CD14-positive monocyte (primary cell): ENCODE measurements around the gene PLXNA4. TPM values are rescaled to one million over a fixed set of nuclear protein-coding genes. Genes with fewer than 3 reads are reported as not detected.

ENCODE experiments used
- DNase-seq, 3 donors: peaks; one replicate each; pipeline ENCODE4 v3.0.0-alpha.2; 2011 to 2022
- H2AFZ ChIP-seq: 2 replicates; pipeline ENCODE4 v1.6.0; 2012; ENCODE audit warnings: mild to moderate bottlenecking, low read depth, low read length, inconsistent platforms; ENCODE audit not compliant: insufficient read depth, poor library complexity, severe bottlenecking
- H3K27ac ChIP-seq, 2 donors: 1 replicate in 1 of 2; 2 replicates in 1 of 2; pipeline ENCODE4 v1.5.1; 2012 to 2013; ENCODE audit warnings: low read length in 2 of 2, control low read depth in 1 of 2, inconsistent platforms in 1 of 2, low read depth in 1 of 2, mild to moderate bottlenecking in 1 of 2
- H3K27me3 ChIP-seq, 2 donors: one replicate each; pipeline versions ENCODE4 v1.6.0 to v1.6.1; 2011 to 2013; ENCODE audit warnings: low read length in 2 of 2; ENCODE audit not compliant: control insufficient read depth in 2 of 2, insufficient read depth in 2 of 2
- H3K36me3 ChIP-seq, 2 donors: replicated peaks in 1 of 2; 1 replicate in 1 of 2; 2 replicates in 1 of 2; pipeline versions ENCODE4 v1.5.1 to v1.6.1; 2012 to 2013; ENCODE audit warnings: low read length in 2 of 2, control low read depth in 1 of 2, inconsistent platforms in 1 of 2, mild to moderate bottlenecking in 1 of 2; ENCODE audit not compliant: insufficient read depth in 2 of 2, control insufficient read depth in 1 of 2
- H3K4me1 ChIP-seq, 2 donors: 1 replicate in 1 of 2; 2 replicates in 1 of 2; pipeline versions ENCODE4 v1.5.1 to v1.6.1; 2012 to 2013; ENCODE audit warnings: low read length in 2 of 2, control low read depth in 1 of 2, inconsistent platforms in 1 of 2, mild to moderate bottlenecking in 1 of 2, moderate library complexity in 1 of 2; ENCODE audit not compliant: insufficient read depth in 2 of 2, control insufficient read depth in 1 of 2
- H3K4me2 ChIP-seq: replicated peaks from 2 replicates; pipeline ENCODE3; 2012; ENCODE audit warnings: low read length, moderate library complexity, mild to moderate bottlenecking; ENCODE audit not compliant: poor library complexity, severe bottlenecking; ENCODE audit errors: extremely low read depth
- H3K4me3 ChIP-seq, 3 experiments: fragments of 200-600 bp in 1 of 3; sonication (generic) in 1 of 3; replicated peaks in 1 of 3; 1 replicate in 2 of 3; 2 replicates in 1 of 3; pipeline ENCODE4 v1.5.1; 2011 to 2013; ENCODE audit warnings: low read length in 3 of 3, mild to moderate bottlenecking in 3 of 3, control low read depth in 2 of 3, low read depth in 2 of 3, inconsistent platforms in 1 of 3, moderate library complexity in 1 of 3
- H3K79me2 ChIP-seq: 2 replicates; pipeline ENCODE4 v1.6.0; 2012; ENCODE audit warnings: mild to moderate bottlenecking, control low read depth, inconsistent platforms, low read length, moderate library complexity; ENCODE audit not compliant: insufficient read depth
- H3K9ac ChIP-seq: 2 replicates; pipeline ENCODE4 v1.6.0; 2017; ENCODE audit warnings: low read length, mild to moderate bottlenecking; ENCODE audit not compliant: insufficient read depth, poor library complexity, severe bottlenecking
- H3K9me3 ChIP-seq, 2 donors: replicated peaks in 1 of 2; 1 replicate in 1 of 2; 2 replicates in 1 of 2; pipeline versions ENCODE4 v1.5.1 to v1.6.1; 2012 to 2013; ENCODE audit warnings: low read length in 2 of 2, control low read depth in 1 of 2; ENCODE audit not compliant: control insufficient read depth in 1 of 2, insufficient read depth in 1 of 2
- H4K20me1 ChIP-seq: 2 replicates; pipeline ENCODE4 v1.6.0; 2012; ENCODE audit warnings: mild to moderate bottlenecking, low read length, control low read depth, moderate library complexity; ENCODE audit not compliant: insufficient read depth
- H3K27ac Mint-ChIP-seq, 7 donors: one replicate each; pipeline ENCODE4 v1.8.0; 2020; ENCODE audit warnings: mild to moderate bottlenecking in 7 of 7, mixed read lengths in 7 of 7, moderate library complexity in 6 of 7, inconsistent platforms in 2 of 7
- H3K27me3 Mint-ChIP-seq, 3 donors: one replicate each; pipeline ENCODE4 v1.8.0; 2021 to 2022; ENCODE audit warnings: low read depth in 3 of 3, mild to moderate bottlenecking in 3 of 3, mixed read lengths in 3 of 3, moderate library complexity in 3 of 3, inconsistent platforms in 1 of 3
- H3K36me3 Mint-ChIP-seq, 2 donors: one replicate each; pipeline ENCODE4 v1.8.0; 2020; ENCODE audit warnings: mixed read lengths in 2 of 2, inconsistent platforms in 1 of 2, mild to moderate bottlenecking in 1 of 2
- H3K4me1 Mint-ChIP-seq: one replicate; pipeline ENCODE4 v1.8.0; 2020; ENCODE audit warnings: mild to moderate bottlenecking, mixed read lengths
- H3K4me3 Mint-ChIP-seq, 2 donors: one replicate each; pipeline ENCODE4 v1.8.0; 2020; ENCODE audit warnings: mild to moderate bottlenecking in 2 of 2, mixed read lengths in 2 of 2, moderate library complexity in 1 of 2
- H3K9me3 Mint-ChIP-seq, 7 donors: one replicate each; pipeline ENCODE4 v1.8.0; 2020 to 2022; ENCODE audit warnings: mixed read lengths in 7 of 7, mild to moderate bottlenecking in 6 of 7, moderate library complexity in 6 of 7, inconsistent platforms in 2 of 7
- CTCF ChIP-seq: fragments of 200-600 bp; IDR thresholded peaks from one replicate; pipeline ENCODE4 v1.8.0; 2022; ENCODE audit warnings: antibody characterized with exemption, mild to moderate bottlenecking
- WGBS: methylation state at CpG from one replicate; pipeline ENCODE4 v1.1.5; 2013; ENCODE audit warnings: missing lambda C conversion rate; ENCODE audit not compliant: insufficient coverage; 5-methylcytosine and 5-hydroxymethylcytosine counted together
- intact Hi-C, 2 donors: fragments of 100-400 bp; cut with micrococcal nuclease; formaldehyde crosslinking; loops; one replicate each; pipeline versions ENCODE4 v1.15.0 to v1.15.1; 2023
- polyA plus RNA-seq, 3 donors: library from polyadenylated mRNA; depleted of rRNA in 1 of 3; unstranded in 2 of 3; stranded (reverse) in 1 of 3; fragments of 300-500 nt in 2 of 3; fragments of >200 nt in 1 of 3; fragmentation: Illumina TruSeq in 2 of 3; gene quantifications; 1 replicate in 2 of 3; 2 replicates in 1 of 3; pipeline ENCODE4 v1.2.3, GENCODE V29; 2012 to 2021

The PLXNA4 gene
- polyA plus RNA-seq, 3 donors: not detected

- H3K27ac Mint-ChIP-seq: no peak overlapping the region
- no peak overlapping the region for H3K9ac ChIP-seq
- intact Hi-C loops: no loop called here
Measured at GRCh38 chr7:132345543-132346129, 230.6 kb downstream of the PLXNA4 start.

GRCh38 chr7:132345030-132345429 lies 231.2 kb downstream of the PLXNA4 start:
- intact Hi-C loops: no loop called here
- WGBS: 94% methylated on average over 3 of the region's 5 CpGs

More at GRCh38 chr7:132345543-132346129, 230.6 kb downstream of the PLXNA4 start:
- no peak for TF ChIP-seq CTCF
- H3K27me3 Mint-ChIP-seq: peaks cover 7 to 15% (median 11%) of the 10 kb centered on the region in 3 donors
- H3K4me1 ChIP-seq: no peaks in the 10 kb centered on the region
- H3K9me3 Mint-ChIP-seq: peaks cover 0 to 1% (median 0%) of the 10 kb centered on the region in 7 donors
- H3K27ac ChIP-seq: no peak overlapping the region
- no peaks in the 10 kb centered on the region for H3K79me2 ChIP-seq
- no peaks in the 10 kb centered on the region for H4K20me1 ChIP-seq
- H3K4me2 ChIP-seq: no peak overlapping the region
- no peak overlapping the region for H2AFZ ChIP-seq
- no peaks in the 10 kb centered on the region for H3K9me3 ChIP-seq
- H3K27me3 ChIP-seq: peaks cover 0 to 2% of the 10 kb centered on the region in 2 donors
- no peak for DNase-seq
- H3K4me3 ChIP-seq: no peak overlapping the region
- no peak overlapping the region for H3K4me3 Mint-ChIP-seq
- H3K36me3 Mint-ChIP-seq: no peaks in the 10 kb centered on the region
- H3K36me3 ChIP-seq: no peaks in the 10 kb centered on the region
- 96% methylated on average over 5 of the region's 6 CpGs for WGBS
- no peaks in the 10 kb centered on the region for H3K4me1 Mint-ChIP-seq

More at GRCh38 chr7:132345030-132345429, 231.2 kb downstream of the PLXNA4 start:
- Histone ChIP-seq H3K27ac (no peak overlapping the region), H3K4me3 (no peak overlapping the region), H4K20me1 (no peaks in the 10 kb centered on the region), H3K79me2 (no peaks in the 10 kb centered on the region), H3K9ac (no peak overlapping the region), H2AFZ (no peak overlapping the region), H3K4me1 (no peaks in the 10 kb centered on the region), H3K4me2 (no peak overlapping the region), H3K36me3 (no peaks in the 10 kb centered on the region), H3K9me3 (no peaks in the 10 kb centered on the region), H3K27me3 (peaks cover 0 to 2% of the 10 kb centered on the region in 2 donors)
- Mint-ChIP-seq H3K27me3 (peaks cover 7 to 15% (median 9%) of the 10 kb centered on the region in 3 donors), H3K36me3 (no peaks in the 10 kb centered on the region), H3K4me1 (no peaks in the 10 kb centered on the region), H3K27ac (no peak overlapping the region), H3K9me3 (peaks cover 0 to 1% (median 0%) of the 10 kb centered on the region in 7 donors), H3K4me3 (no peak overlapping the region)
- no peak for DNase-seq
- TF ChIP-seq CTCF: no peak
